ENCODE measurements around the gene MROH8.

MROH8 gene

DNA sequence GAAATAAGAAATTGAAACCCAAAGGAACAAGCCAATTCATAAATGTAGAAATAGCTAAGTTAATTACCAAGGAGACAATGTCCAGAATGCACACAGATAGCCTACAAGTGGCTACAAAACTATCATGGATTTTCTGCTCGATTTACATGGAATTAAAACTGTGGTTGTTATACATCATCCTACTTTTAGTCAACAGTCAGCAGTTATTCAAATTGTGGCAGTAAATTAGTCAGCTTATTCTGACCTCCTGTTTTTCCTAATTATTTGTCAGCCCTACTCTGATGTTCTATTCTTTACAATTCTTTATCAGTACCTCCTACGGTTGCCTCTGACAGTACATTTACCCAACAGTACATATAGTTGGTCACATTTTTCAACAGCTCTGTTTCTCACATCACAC, 113.2 kb downstream of the MROH8 start:
- H3K36me3 ChIP-seq (ENCODE audit: control insufficient read depth, insufficient read depth, low read length), result no peaks in the 10 kb centered on the region; the same call in none of the 2 replicates
- H3K27me3 ChIP-seq (replicated peaks; ENCODE audit: control insufficient read depth, insufficient read depth, low read length), result no peaks in the 10 kb centered on the region
- H3K4me3 ChIP-seq (replicated peaks; ENCODE audit: low read depth, low read length), result no peak overlapping the region
- no peak for DNase-seq (ENCODE audit: extremely low read depth, insufficient read length)
- TF ChIP-seq, protein P1, sequence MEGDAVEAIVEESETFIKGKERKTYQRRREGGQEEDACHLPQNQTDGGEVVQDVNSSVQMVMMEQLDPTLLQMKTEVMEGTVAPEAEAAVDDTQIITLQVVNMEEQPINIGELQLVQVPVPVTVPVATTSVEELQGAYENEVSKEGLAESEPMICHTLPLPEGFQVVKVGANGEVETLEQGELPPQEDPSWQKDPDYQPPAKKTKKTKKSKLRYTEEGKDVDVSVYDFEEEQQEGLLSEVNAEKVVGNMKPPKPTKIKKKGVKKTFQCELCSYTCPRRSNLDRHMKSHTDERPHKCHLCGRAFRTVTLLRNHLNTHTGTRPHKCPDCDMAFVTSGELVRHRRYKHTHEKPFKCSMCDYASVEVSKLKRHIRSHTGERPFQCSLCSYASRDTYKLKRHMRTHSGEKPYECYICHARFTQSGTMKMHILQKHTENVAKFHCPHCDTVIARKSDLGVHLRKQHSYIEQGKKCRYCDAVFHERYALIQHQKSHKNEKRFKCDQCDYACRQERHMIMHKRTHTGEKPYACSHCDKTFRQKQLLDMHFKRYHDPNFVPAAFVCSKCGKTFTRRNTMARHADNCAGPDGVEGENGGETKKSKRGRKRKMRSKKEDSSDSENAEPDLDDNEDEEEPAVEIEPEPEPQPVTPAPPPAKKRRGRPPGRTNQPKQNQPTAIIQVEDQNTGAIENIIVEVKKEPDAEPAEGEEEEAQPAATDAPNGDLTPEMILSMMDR (IDR thresholded peaks at IDR 0.05; ENCODE audit: insufficient read depth, low read length, poor library complexity, severe bottlenecking), result no peak

DNA sequence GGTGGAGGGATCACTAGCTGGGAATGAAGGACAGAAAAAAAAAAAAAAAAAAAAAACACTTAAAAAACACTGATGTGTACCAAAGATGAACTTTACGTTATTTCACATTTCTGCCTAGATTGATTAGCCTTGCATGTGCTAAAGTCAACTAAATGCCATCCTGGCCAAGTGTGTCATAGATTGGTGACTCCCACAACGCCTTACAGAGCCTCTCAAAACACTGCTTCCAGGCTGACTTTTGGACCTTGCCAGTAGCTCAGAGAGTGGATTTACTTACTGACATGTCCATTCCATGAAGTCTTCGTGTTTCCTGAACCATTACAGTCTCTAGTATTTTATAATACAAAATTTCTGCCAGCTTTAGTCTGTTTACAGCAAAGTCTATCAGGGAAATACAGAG, 124.1 kb downstream of the MROH8 start:
- H3K4me3 ChIP-seq (replicated peaks; ENCODE audit: low read depth, low read length), result no peak overlapping the region
- no peaks in the 10 kb centered on the region for H3K27me3 ChIP-seq (replicated peaks; ENCODE audit: control insufficient read depth, insufficient read depth, low read length)
- no peak for DNase-seq (ENCODE audit: extremely low read depth, insufficient read length)
- TF ChIP-seq, protein P1 (IDR thresholded peaks at IDR 0.05; ENCODE audit: insufficient read depth, low read length, poor library complexity, severe bottlenecking), result no peak
- H3K36me3 ChIP-seq (ENCODE audit: control insufficient read depth, insufficient read depth, low read length), result peaks cover 4% of the 10 kb centered on the region

DNA sequence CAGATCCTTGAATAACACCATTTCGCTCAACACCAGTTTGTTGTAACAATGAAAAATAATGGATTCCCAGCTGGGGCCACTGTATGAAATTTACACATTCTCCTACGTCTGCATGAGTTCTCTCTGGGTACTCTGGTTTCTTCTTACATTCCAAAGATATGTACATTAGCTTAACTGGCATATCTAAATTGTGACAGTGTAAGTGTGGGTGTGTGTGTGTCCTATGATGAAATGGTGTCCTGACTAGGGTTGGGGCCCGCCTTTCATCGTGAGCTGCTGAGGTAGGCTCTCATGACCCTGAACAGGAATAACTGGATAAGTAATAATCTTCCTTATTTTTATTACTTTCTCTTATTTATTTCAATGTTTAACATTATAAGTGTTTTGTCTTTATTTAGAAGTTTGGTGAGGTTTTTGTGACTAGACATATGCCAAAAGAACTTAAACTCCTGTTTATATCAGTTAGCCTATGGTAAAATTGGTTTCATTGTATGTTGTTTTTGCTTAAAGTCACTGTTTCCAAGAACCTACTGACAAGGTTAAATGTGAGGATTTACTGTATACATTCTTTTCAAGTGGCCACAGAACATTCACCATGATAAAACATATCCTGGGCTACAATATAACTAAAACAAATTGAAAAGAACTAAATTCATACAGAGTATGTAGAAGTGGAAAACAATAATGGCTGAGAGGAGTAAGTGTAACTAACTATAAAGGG, 126.0 kb downstream of the MROH8 start:
- Histone ChIP-seq H3K4me3 (replicated peaks; ENCODE audit: low read depth, low read length) (no peak overlapping the region), H3K27me3 (replicated peaks; ENCODE audit: control insufficient read depth, insufficient read depth, low read length) (no peaks in the 10 kb centered on the region), H3K36me3 (ENCODE audit: control insufficient read depth, insufficient read depth, low read length) (peaks cover 2% of the 10 kb centered on the region)
- TF ChIP-seq, protein P1 (IDR thresholded peaks at IDR 0.05; ENCODE audit: insufficient read depth, low read length, poor library complexity, severe bottlenecking), result no peak
- no peak for DNase-seq (ENCODE audit: extremely low read depth, insufficient read length)
